Panc1 (cell line): Measurements from ENCODE around the gene RPGRIP1. TPM values are rescaled to one million over a fixed set of nuclear protein-coding genes. Genes with fewer than 3 reads are reported as not detected.

Experiments used
- ATAC-seq: fragments of 200-7000 bp; cut with Tn5 transposase; 2 replicates; pipeline ENCODE4 v1.9.1; 2020; ENCODE audit warnings: mild to moderate bottlenecking, moderate library complexity
- BruUV-seq: library from RNA; stranded (reverse); fragments of 400-500 nt; replicated peaks from 2 replicates; lab custom pipeline; 2021; lab: Mats Ljungman, UMichigan
- CTCF ChIA-PET: fragments of 300-600 bp; sonication (Branson Sonifier 250); formaldehyde crosslinking; loops from one replicate; lab custom pipeline; 2022; ENCODE audit warnings: antibody characterized with exemption; lab: Charles Lee
- POLR2A ChIA-PET: fragments of 300-600 bp; sonication (Branson Sonifier 250); formaldehyde crosslinking; loops from one replicate; lab custom pipeline; 2022; ENCODE audit warnings: antibody characterized with exemption; lab: Charles Lee
- DNase-seq: peaks from one replicate; pipeline ENCODE4 v3.0.0-alpha.2; 2010; ENCODE audit warnings: low read depth, low spot score
- H3K27ac ChIP-seq: 2 replicates; pipeline ENCODE4 v1.5.1; 2011; ENCODE audit warnings: mild to moderate bottlenecking, low read length, inconsistent platforms
- H3K27me3 ChIP-seq: fragments of 200-500 bp; sonication (Bioruptor generic); 2 replicates; pipeline ENCODE4 v1.6.0; 2014; ENCODE audit warnings: low read length, inconsistent platforms; ENCODE audit not compliant: control insufficient read depth, insufficient read depth
- H3K36me3 ChIP-seq: fragments of 200-500 bp; sonication (Bioruptor generic); 2 replicates; pipeline ENCODE4 v1.5.1; 2014; ENCODE audit warnings: inconsistent platforms, mild to moderate bottlenecking, low read length, moderate library complexity; ENCODE audit not compliant: control insufficient read depth, insufficient read depth
- H3K4me1 ChIP-seq: 2 replicates; pipeline ENCODE4 v1.5.1; 2011; ENCODE audit warnings: inconsistent platforms, mild to moderate bottlenecking, low read length, moderate library complexity; ENCODE audit not compliant: control insufficient read depth, insufficient read depth
- H3K4me3 ChIP-seq, 2 experiments: 2 replicates each; pipeline ENCODE4 v1.5.1; 2011 to 2012; ENCODE audit warnings: low read depth in 2 of 2, low read length in 2 of 2, mild to moderate bottlenecking in 2 of 2, inconsistent platforms in 1 of 2, moderate library complexity in 1 of 2
- H3K9me3 ChIP-seq: fragments of 200-500 bp; sonication (Bioruptor generic); 2 replicates; pipeline ENCODE4 v1.5.1; 2014; ENCODE audit warnings: low read depth, mild to moderate bottlenecking, inconsistent platforms, low read length, moderate library complexity; ENCODE audit not compliant: control insufficient read depth, insufficient read depth
- CTCF ChIP-seq: fragments of 450-650 bp; IDR thresholded peaks from 2 replicates; pipeline ENCODE4 v1.5.1; 2017; ENCODE audit warnings: mild to moderate bottlenecking
- POLR2AphosphoS5 ChIP-seq: IDR thresholded peaks from 2 replicates; pipeline ENCODE4 v1.6.1; 2012; ENCODE audit warnings: mild to moderate bottlenecking, low read depth, low read length, moderate library complexity
- REST ChIP-seq, 2 experiments: IDR thresholded peaks; 2 replicates each; pipeline ENCODE4 v1.6.1; 2011 to 2012; ENCODE audit warnings: low read depth in 2 of 2, control low read depth in 1 of 2, low read length in 1 of 2, mild to moderate bottlenecking in 1 of 2, moderate library complexity in 1 of 2; ENCODE audit not compliant: insufficient read depth in 1 of 2
- SIN3A ChIP-seq: IDR thresholded peaks from 2 replicates; pipeline ENCODE4 v1.6.1; 2012; ENCODE audit warnings: low read depth, mild to moderate bottlenecking, low read length, moderate library complexity, borderline replicate concordance; ENCODE audit not compliant: insufficient read depth
- TCF7L2 ChIP-seq: IDR thresholded peaks from 2 replicates; pipeline ENCODE4 v1.6.1; 2011; ENCODE audit warnings: mild to moderate bottlenecking, low read depth, low read length, inconsistent platforms
- in situ Hi-C: cut with HindIII; loops from 2 replicates; pipeline ENCODE4 v1.10.0; 2016; ENCODE audit warnings: low sequenced_read_pairs, low pct_unique_long_range_greater_than_20kb
- intact Hi-C: fragments of 100-400 bp; cut with micrococcal nuclease; formaldehyde crosslinking; loops from one replicate; pipeline ENCODE4 v1.10.0; 2022; ENCODE audit not compliant: unreplicated experiment
- total RNA-seq: library from RNA; stranded (reverse); gene quantifications from one replicate; pipeline ENCODE4 v1.2.1, GENCODE V29; 2021; ENCODE audit not compliant: unreplicated experiment

Gene RPGRIP1
- total RNA-seq, 1 experiment from 2014 or later, result 0.28 TPM

GRCh38 chr14:21251215-21251614 is 28.7 kb upstream of the RPGRIP1 start:
- Histone ChIP-seq H3K36me3 (peaks cover 36% of the 10 kb centered on the region), H3K4me3 (no peak overlapping the region), H3K27ac (no peak overlapping the region), H3K27me3 (no peaks in the 10 kb centered on the region), H3K9me3 (no peaks in the 10 kb centered on the region), H3K4me1 (peaks cover 15% of the 10 kb centered on the region; the same call in 1 of the 2 replicates)
- BruUV-seq, result no TSS peak
- ChIA-PET CTCF (no interaction called here), POLR2A (no interaction called here)
- TF ChIP-seq SIN3A, result no peak
- no peak for TF ChIP-seq TCF7L2
- TF ChIP-seq POLR2AphosphoS5, result no peak
- no peak for TF ChIP-seq REST (IDR thresholded peaks at IDR 0.05; ENCODE audit: insufficient read depth in 1 of 2, low read depth in 2 of 2, low read length in 1 of 2)
- in situ Hi-C loops, result no loop called here
- intact Hi-C loops, result no loop called here
- no peak for DNase-seq
- ATAC-seq, result no peak

GRCh38 chr14:21252149-21252548 is 27.7 kb upstream of the RPGRIP1 start:
- H3K36me3 ChIP-seq, result peaks cover 33% of the 10 kb centered on the region
- H3K9me3 ChIP-seq, result no peaks in the 10 kb centered on the region
- H3K27me3 ChIP-seq, result no peaks in the 10 kb centered on the region
- H3K27ac ChIP-seq, result no peak overlapping the region
- intact Hi-C loops, result no loop called here
- no peak for ATAC-seq
- no peak overlapping the region for H3K4me3 ChIP-seq
- H3K4me1 ChIP-seq, result peaks cover 13% of the 10 kb centered on the region; the same call in 1 of the 2 replicates
- in situ Hi-C loops, result no loop called here
- CTCF ChIA-PET, result no interaction called here
- POLR2A ChIA-PET, result no interaction called here
- no TSS peak for BruUV-seq
- no peak for DNase-seq
- no peak for TF ChIP-seq CTCF

- Histone ChIP-seq H3K4me3 (no peak overlapping the region), H3K4me1 (peaks cover 10% of the 10 kb centered on the region; the same call in 1 of the 2 replicates), H3K27ac (no peak overlapping the region), H3K9me3 (no peaks in the 10 kb centered on the region), H3K27me3 (no peaks in the 10 kb centered on the region), H3K36me3 (peaks cover 32% of the 10 kb centered on the region)
- in situ Hi-C loops (no loop called here), intact Hi-C loops (no loop called here)
- ChIA-PET CTCF (no interaction called here), POLR2A (interaction anchor here (1.5 kb wide), 1 partner anchor 9 kb away, joined by 4 read pairs; no protein-coding TSS in a partner anchor)
- no peak for DNase-seq
- BruUV-seq, result TSS peak; percentile 0
- no peak for ATAC-seq
- TF ChIP-seq CTCF (no peak), POLR2AphosphoS5 (no peak), TCF7L2 (no peak), REST (IDR thresholded peaks at IDR 0.05; ENCODE audit: insufficient read depth in 1 of 2, low read depth in 2 of 2, low read length in 1 of 2) (no peak), SIN3A (no peak)
Measured at GRCh38 chr14:21255385-21256101, 24.3 kb upstream of the RPGRIP1 start.
